Myocyte (in vitro differentiated cells): ENCODE measurements around the gene METTL26. TPM values are rescaled to one million over a fixed set of nuclear protein-coding genes. Genes with fewer than 3 reads are reported as not detected.

ENCODE experiments used
- DNase-seq: peaks from one replicate; pipeline ENCODE4 v3.0.0-alpha.2; 2012; ENCODE audit warnings: low read depth
- total RNA-seq: library from RNA; depleted of rRNA; stranded (reverse); fragments of >200 nt; gene quantifications from 2 replicates; pipeline ENCODE4 v1.2.3, GENCODE V29; 2014

The METTL26 gene
- total RNA-seq, 1 donor from 2014 or later: 83.6 TPM

GRCh38 chr16:675884-676564 is 39.9 kb upstream of the METTL26 start:
- no peak for DNase-seq

GRCh38 chr16:674968-675883 is 39.1 kb upstream of the METTL26 start, which contains the start of gene RHBDL1:
Gene RHBDL1, plus strand, starts transcription at chr16:675671. Its CDS starts 120 bp downstream, at chr16:675791.
- peak; percentile 10 for DNase-seq

- no peak for DNase-seq
Measured at GRCh38 chr16:674214-674881, 38.2 kb upstream of the METTL26 start.

- DNase-seq: no peak
Measured at GRCh38 chr16:673399-673991, 37.4 kb upstream of the METTL26 start.

GRCh38 chr16:672851-673250 is 36.7 kb upstream of the METTL26 start:
- no peak for DNase-seq

GRCh38 chr16:672371-672770 is 36.3 kb upstream of the METTL26 start:
- DNase-seq: no peak

- no peak for DNase-seq
Measured at GRCh38 chr16:671353-672131, 35.4 kb upstream of the METTL26 start.

GRCh38 chr16:670485-671352 is 34.6 kb upstream of the METTL26 start:
- no peak for DNase-seq

- DNase-seq: no peak
Measured at GRCh38 chr16:669666-670065, 33.6 kb upstream of the METTL26 start.

GRCh38 chr16:668519-669171 is 32.5 kb upstream of the METTL26 start:
- DNase-seq: no peak

GRCh38 chr16:667780-668518 is 31.8 kb upstream of the METTL26 start, which contains the start of gene RHOT2:
Gene RHOT2, plus strand, starts transcription at chr16:668132. Its CDS starts 68 bp downstream, at chr16:668200.
- DNase-seq: peak; percentile 89

GRCh38 chr16:667113-667779 is 31.1 kb upstream of the METTL26 start:
- DNase-seq: no peak

- DNase-seq: no peak
Measured at GRCh38 chr16:666572-666971, 30.5 kb upstream of the METTL26 start.

- no peak for DNase-seq
Measured at GRCh38 chr16:662597-662996, 26.5 kb upstream of the METTL26 start.

GRCh38 chr16:662095-662494 is 26.0 kb upstream of the METTL26 start:
- no peak for DNase-seq

GRCh38 chr16:661184-661821 is 25.2 kb upstream of the METTL26 start:
- DNase-seq: no peak
